Panc1 (cell line): ENCODE measurements around the gene TNN.

Experiments used
- POLR2AphosphoS5 ChIP-seq: IDR thresholded peaks from 2 replicates; pipeline ENCODE4 v1.6.1; 2012; ENCODE audit warnings: mild to moderate bottlenecking, low read depth, low read length, moderate library complexity
- TF ChIP-seq, protein P1 (sequence below): fragments of 450-650 bp; IDR thresholded peaks from 2 replicates; pipeline ENCODE4 v1.5.1; 2017; ENCODE audit warnings: mild to moderate bottlenecking
- TF ChIP-seq, protein P2 (sequence below), 2 experiments: IDR thresholded peaks; 2 replicates each; pipeline ENCODE4 v1.6.1; 2011 to 2012; ENCODE audit warnings: low read depth in 2 of 2, control low read depth in 1 of 2, low read length in 1 of 2, mild to moderate bottlenecking in 1 of 2, moderate library complexity in 1 of 2; ENCODE audit not compliant: insufficient read depth in 1 of 2

GRCh38 chr1:175088525-175088951 lies 20.9 kb downstream of the TNN start:
- TF ChIP-seq, protein P1, sequence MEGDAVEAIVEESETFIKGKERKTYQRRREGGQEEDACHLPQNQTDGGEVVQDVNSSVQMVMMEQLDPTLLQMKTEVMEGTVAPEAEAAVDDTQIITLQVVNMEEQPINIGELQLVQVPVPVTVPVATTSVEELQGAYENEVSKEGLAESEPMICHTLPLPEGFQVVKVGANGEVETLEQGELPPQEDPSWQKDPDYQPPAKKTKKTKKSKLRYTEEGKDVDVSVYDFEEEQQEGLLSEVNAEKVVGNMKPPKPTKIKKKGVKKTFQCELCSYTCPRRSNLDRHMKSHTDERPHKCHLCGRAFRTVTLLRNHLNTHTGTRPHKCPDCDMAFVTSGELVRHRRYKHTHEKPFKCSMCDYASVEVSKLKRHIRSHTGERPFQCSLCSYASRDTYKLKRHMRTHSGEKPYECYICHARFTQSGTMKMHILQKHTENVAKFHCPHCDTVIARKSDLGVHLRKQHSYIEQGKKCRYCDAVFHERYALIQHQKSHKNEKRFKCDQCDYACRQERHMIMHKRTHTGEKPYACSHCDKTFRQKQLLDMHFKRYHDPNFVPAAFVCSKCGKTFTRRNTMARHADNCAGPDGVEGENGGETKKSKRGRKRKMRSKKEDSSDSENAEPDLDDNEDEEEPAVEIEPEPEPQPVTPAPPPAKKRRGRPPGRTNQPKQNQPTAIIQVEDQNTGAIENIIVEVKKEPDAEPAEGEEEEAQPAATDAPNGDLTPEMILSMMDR, result no peak
- no peak for TF ChIP-seq POLR2AphosphoS5
- TF ChIP-seq, protein P2, sequence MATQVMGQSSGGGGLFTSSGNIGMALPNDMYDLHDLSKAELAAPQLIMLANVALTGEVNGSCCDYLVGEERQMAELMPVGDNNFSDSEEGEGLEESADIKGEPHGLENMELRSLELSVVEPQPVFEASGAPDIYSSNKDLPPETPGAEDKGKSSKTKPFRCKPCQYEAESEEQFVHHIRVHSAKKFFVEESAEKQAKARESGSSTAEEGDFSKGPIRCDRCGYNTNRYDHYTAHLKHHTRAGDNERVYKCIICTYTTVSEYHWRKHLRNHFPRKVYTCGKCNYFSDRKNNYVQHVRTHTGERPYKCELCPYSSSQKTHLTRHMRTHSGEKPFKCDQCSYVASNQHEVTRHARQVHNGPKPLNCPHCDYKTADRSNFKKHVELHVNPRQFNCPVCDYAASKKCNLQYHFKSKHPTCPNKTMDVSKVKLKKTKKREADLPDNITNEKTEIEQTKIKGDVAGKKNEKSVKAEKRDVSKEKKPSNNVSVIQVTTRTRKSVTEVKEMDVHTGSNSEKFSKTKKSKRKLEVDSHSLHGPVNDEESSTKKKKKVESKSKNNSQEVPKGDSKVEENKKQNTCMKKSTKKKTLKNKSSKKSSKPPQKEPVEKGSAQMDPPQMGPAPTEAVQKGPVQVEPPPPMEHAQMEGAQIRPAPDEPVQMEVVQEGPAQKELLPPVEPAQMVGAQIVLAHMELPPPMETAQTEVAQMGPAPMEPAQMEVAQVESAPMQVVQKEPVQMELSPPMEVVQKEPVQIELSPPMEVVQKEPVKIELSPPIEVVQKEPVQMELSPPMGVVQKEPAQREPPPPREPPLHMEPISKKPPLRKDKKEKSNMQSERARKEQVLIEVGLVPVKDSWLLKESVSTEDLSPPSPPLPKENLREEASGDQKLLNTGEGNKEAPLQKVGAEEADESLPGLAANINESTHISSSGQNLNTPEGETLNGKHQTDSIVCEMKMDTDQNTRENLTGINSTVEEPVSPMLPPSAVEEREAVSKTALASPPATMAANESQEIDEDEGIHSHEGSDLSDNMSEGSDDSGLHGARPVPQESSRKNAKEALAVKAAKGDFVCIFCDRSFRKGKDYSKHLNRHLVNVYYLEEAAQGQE (IDR thresholded peaks at IDR 0.05; ENCODE audit: insufficient read depth in 1 of 2, low read depth in 2 of 2, low read length in 1 of 2), result no peak
